Activated T-helper 1 cell treated with anti-CD3 and anti-CD28 coated beads, Interleukin-12 subunit alpha, Interleukin-12 subunit beta, Interleukin-2, Interleukin-4 antibody, amounts not matched to agents 30 ng/mL and 10 ng/mL and 1 ng/mL, durations not matched to agents 14 hours and 24 hours and 36 hours (primary cell): ENCODE data around the gene CLCN7. TPM values are rescaled to one million over a fixed set of nuclear protein-coding genes. Genes with fewer than 3 reads are reported as not detected.

Experiments used
- DNase-seq: peaks from one replicate; pipeline ENCODE4 v3.0.0; 2021; ENCODE audit warnings: low spot score
- H3K27ac Mint-ChIP-seq: one replicate; pipeline ENCODE4 v1.8.0; 2021; ENCODE audit warnings: mild to moderate bottlenecking, mixed read lengths
- H3K27me3 Mint-ChIP-seq: one replicate; pipeline ENCODE4 v1.8.0; 2022; ENCODE audit warnings: mild to moderate bottlenecking, moderate library complexity, mixed read lengths; ENCODE audit not compliant: insufficient read depth
- H3K36me3 Mint-ChIP-seq: one replicate; pipeline ENCODE4 v1.8.0; 2021; ENCODE audit warnings: low read depth, mixed read lengths
- H3K4me1 Mint-ChIP-seq: one replicate; pipeline ENCODE4 v1.8.0; 2021; ENCODE audit warnings: low read depth, mixed read lengths
- H3K4me3 Mint-ChIP-seq: one replicate; pipeline ENCODE4 v1.8.0; 2021; ENCODE audit warnings: mild to moderate bottlenecking, moderate library complexity, mixed read lengths
- H3K9me3 Mint-ChIP-seq: one replicate; pipeline ENCODE4 v1.8.0; 2021; ENCODE audit warnings: mixed read lengths
- intact Hi-C: fragments of 100-400 bp; cut with micrococcal nuclease; formaldehyde crosslinking; loops from one replicate; pipeline ENCODE4 v1.15.1; 2024
- total RNA-seq: library from RNA; stranded (reverse); gene quantifications from 2 replicates; pipeline ENCODE4 v1.2.3, GENCODE V29; 2022

The CLCN7 gene
- total RNA-seq, 1 donor from 2014 or later: 68.7 TPM

- no peaks in the 10 kb centered on the region for H3K4me1 Mint-ChIP-seq
These were observed 37.2 kb downstream of the CLCN7 start for GRCh38 chr16:1437606-1438005.

GRCh38 chr16:1436731-1437355 is 38.0 kb downstream of the CLCN7 start:
- no peaks in the 10 kb centered on the region for H3K9me3 Mint-ChIP-seq
- H3K27me3 Mint-ChIP-seq: no peaks in the 10 kb centered on the region
- H3K27ac Mint-ChIP-seq: no peak overlapping the region
- intact Hi-C loops: no loop called here
- H3K4me3 Mint-ChIP-seq: no peak overlapping the region
- H3K4me1 Mint-ChIP-seq: no peaks in the 10 kb centered on the region
- no peak for DNase-seq
- no peaks in the 10 kb centered on the region for H3K36me3 Mint-ChIP-seq

More at GRCh38 chr16:1437606-1438005, 37.2 kb downstream of the CLCN7 start:
- no peak for DNase-seq
- intact Hi-C loops: no loop called here
- Mint-ChIP-seq H3K27me3 (no peaks in the 10 kb centered on the region), H3K27ac (no peak overlapping the region), H3K36me3 (no peaks in the 10 kb centered on the region), H3K4me3 (no peak overlapping the region), H3K9me3 (no peaks in the 10 kb centered on the region)

GRCh38 chr16:1435921-1436697 is 38.7 kb downstream of the CLCN7 start:
- Mint-ChIP-seq H3K4me1 (no peaks in the 10 kb centered on the region), H3K27me3 (no peaks in the 10 kb centered on the region), H3K27ac (no peak overlapping the region), H3K9me3 (no peaks in the 10 kb centered on the region), H3K36me3 (no peaks in the 10 kb centered on the region), H3K4me3 (no peak overlapping the region)
- DNase-seq: no peak
- intact Hi-C loops: no loop called here

- Mint-ChIP-seq H3K27me3 (no peaks in the 10 kb centered on the region), H3K4me3 (no peak overlapping the region), H3K4me1 (no peaks in the 10 kb centered on the region), H3K27ac (no peak overlapping the region), H3K36me3 (no peaks in the 10 kb centered on the region), H3K9me3 (no peaks in the 10 kb centered on the region)
- intact Hi-C loops: no loop called here
- no peak for DNase-seq
These were observed 39.9 kb downstream of the CLCN7 start for GRCh38 chr16:1434644-1435592.

GRCh38 chr16:1433756-1434155 is 41.1 kb downstream of the CLCN7 start:
- no peaks in the 10 kb centered on the region for H3K36me3 Mint-ChIP-seq
- H3K4me3 Mint-ChIP-seq: no peak overlapping the region
- no peak overlapping the region for H3K27ac Mint-ChIP-seq
- intact Hi-C loops: no loop called here
- H3K27me3 Mint-ChIP-seq: no peaks in the 10 kb centered on the region
- DNase-seq: no peak
- H3K9me3 Mint-ChIP-seq: no peaks in the 10 kb centered on the region
- no peaks in the 10 kb centered on the region for H3K4me1 Mint-ChIP-seq

- no peaks in the 10 kb centered on the region for H3K27me3 Mint-ChIP-seq
- H3K9me3 Mint-ChIP-seq: no peaks in the 10 kb centered on the region
- no peaks in the 10 kb centered on the region for H3K4me1 Mint-ChIP-seq
- intact Hi-C loops: no loop called here
- no peaks in the 10 kb centered on the region for H3K36me3 Mint-ChIP-seq
- DNase-seq: no peak
- no peak overlapping the region for H3K27ac Mint-ChIP-seq
- no peak overlapping the region for H3K4me3 Mint-ChIP-seq
These were observed 41.6 kb downstream of the CLCN7 start for GRCh38 chr16:1433263-1433560.

- no peaks in the 10 kb centered on the region for H3K4me1 Mint-ChIP-seq
- no peak for DNase-seq
- no peaks in the 10 kb centered on the region for H3K9me3 Mint-ChIP-seq
- intact Hi-C loops: no loop called here
- no peak overlapping the region for H3K27ac Mint-ChIP-seq
- no peak overlapping the region for H3K4me3 Mint-ChIP-seq
- no peaks in the 10 kb centered on the region for H3K36me3 Mint-ChIP-seq
- no peaks in the 10 kb centered on the region for H3K27me3 Mint-ChIP-seq
These were observed 42.2 kb downstream of the CLCN7 start for GRCh38 chr16:1432388-1433262.

- H3K27ac Mint-ChIP-seq: no peak overlapping the region
- no peaks in the 10 kb centered on the region for H3K36me3 Mint-ChIP-seq
- H3K9me3 Mint-ChIP-seq: no peaks in the 10 kb centered on the region
These were observed 43.1 kb downstream of the CLCN7 start for GRCh38 chr16:1431497-1432270.

GRCh38 chr16:1430759-1431496 is 43.9 kb downstream of the CLCN7 start, which contains the start of gene PERCC1:
Gene PERCC1 (plus strand): TSS chr16:1431078. CDS start chr16:1432594, 1,516 bp downstream.
- H3K4me1 Mint-ChIP-seq: no peaks in the 10 kb centered on the region
- H3K27me3 Mint-ChIP-seq: no peaks in the 10 kb centered on the region
- intact Hi-C loops: no loop called here
- H3K27ac Mint-ChIP-seq: no peak within 1 kb of the TSS
- H3K36me3 Mint-ChIP-seq: no peaks in the 10 kb centered on the region
- H3K4me3 Mint-ChIP-seq: no peak within 1 kb of the TSS
- H3K9me3 Mint-ChIP-seq: no peaks in the 10 kb centered on the region
- no peak for DNase-seq

More at GRCh38 chr16:1431497-1432270, 43.1 kb downstream of the CLCN7 start:
- no peaks in the 10 kb centered on the region for H3K4me1 Mint-ChIP-seq
- intact Hi-C loops: no loop called here
- H3K27me3 Mint-ChIP-seq: no peaks in the 10 kb centered on the region
- DNase-seq: no peak
- no peak overlapping the region for H3K4me3 Mint-ChIP-seq

GRCh38 chr16:1430214-1430758 is 44.5 kb downstream of the CLCN7 start:
- Mint-ChIP-seq H3K4me1 (no peaks in the 10 kb centered on the region), H3K9me3 (no peaks in the 10 kb centered on the region), H3K4me3 (no peak overlapping the region), H3K27ac (no peak overlapping the region), H3K27me3 (no peaks in the 10 kb centered on the region), H3K36me3 (no peaks in the 10 kb centered on the region)
- intact Hi-C loops: no loop called here
- DNase-seq: no peak

- no peak overlapping the region for H3K4me3 Mint-ChIP-seq
- no peaks in the 10 kb centered on the region for H3K27me3 Mint-ChIP-seq
- H3K27ac Mint-ChIP-seq: no peak overlapping the region
- no peak for DNase-seq
- no peaks in the 10 kb centered on the region for H3K9me3 Mint-ChIP-seq
- intact Hi-C loops: loop anchor here (10.0 kb wide), 1 partner anchor 615 kb away; the partner anchor contains the start of genes NTHL1 and TSC2
- H3K4me1 Mint-ChIP-seq: no peaks in the 10 kb centered on the region
- no peaks in the 10 kb centered on the region for H3K36me3 Mint-ChIP-seq
These were observed 45.2 kb downstream of the CLCN7 start for GRCh38 chr16:1429631-1430030.
